ENCODE results near the gene TPSAB1.
"Not testable (repeated sequence)": the region's sequence is repeated elsewhere in the genome, so short reads cannot be mapped to it uniquely, and the experiment has no call there.

TPSAB1 gene

DNA sequence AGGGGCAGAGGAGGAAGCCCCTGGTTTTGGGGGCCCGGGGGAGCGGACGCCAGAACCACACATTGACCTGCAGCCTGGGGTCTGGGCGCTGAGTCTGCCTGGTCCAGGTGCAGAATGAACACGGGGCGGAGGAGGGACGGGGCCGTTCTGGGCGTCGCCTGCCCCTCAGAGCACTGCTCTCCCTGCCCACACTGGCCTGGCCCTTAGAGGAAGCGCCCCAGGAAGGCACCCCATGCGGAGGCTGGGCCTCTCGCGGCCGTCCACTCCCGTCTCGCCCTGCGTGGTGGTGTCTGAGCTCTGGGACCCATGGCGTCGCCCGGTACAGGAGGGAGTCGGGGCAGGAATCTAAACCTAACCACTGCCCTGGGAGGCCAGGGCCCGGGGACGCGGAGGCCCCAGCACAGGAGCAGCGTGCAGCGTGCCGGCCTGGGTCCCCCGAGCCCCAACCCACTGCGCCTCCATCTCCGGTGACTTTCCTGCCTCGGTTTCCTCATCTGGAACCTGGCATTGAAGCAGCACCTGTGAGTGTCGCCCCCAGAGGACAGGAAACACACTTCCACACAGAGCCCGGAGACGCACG lies 19.7 kb downstream of the TPSAB1 start:
- no peak overlapping the region for H3K4me3 ChIP-seq (ENCODE audit: low read depth, low read length)
- no peak for DNase-seq (ENCODE audit: low read depth)

GRCh38 chr16:1261131-1261892 lies 20.8 kb downstream of the TPSAB1 start:
- H3K4me3 ChIP-seq (ENCODE audit: low read depth, low read length): no peak overlapping the region
- DNase-seq (ENCODE audit: low read depth): no peak

- no peak overlapping the region for H3K4me3 ChIP-seq (ENCODE audit: low read depth, low read length)
- DNase-seq (ENCODE audit: low read depth): no peak
Observed at GRCh38 chr16:1262210-1262845, 21.8 kb downstream of the TPSAB1 start.

GRCh38 chr16:1262846-1263221 lies 22.3 kb downstream of the TPSAB1 start:
- DNase-seq (ENCODE audit: low read depth): no peak
- H3K4me3 ChIP-seq (ENCODE audit: low read depth, low read length): no peak overlapping the region

GRCh38 chr16:1263591-1264344 lies 23.3 kb downstream of the TPSAB1 start:
- no peak overlapping the region for H3K4me3 ChIP-seq (ENCODE audit: low read depth, low read length)
- no peak for DNase-seq (ENCODE audit: low read depth)

GRCh38 chr16:1264345-1265089 lies 24.0 kb downstream of the TPSAB1 start:
- DNase-seq (ENCODE audit: low read depth): no peak

DNA sequence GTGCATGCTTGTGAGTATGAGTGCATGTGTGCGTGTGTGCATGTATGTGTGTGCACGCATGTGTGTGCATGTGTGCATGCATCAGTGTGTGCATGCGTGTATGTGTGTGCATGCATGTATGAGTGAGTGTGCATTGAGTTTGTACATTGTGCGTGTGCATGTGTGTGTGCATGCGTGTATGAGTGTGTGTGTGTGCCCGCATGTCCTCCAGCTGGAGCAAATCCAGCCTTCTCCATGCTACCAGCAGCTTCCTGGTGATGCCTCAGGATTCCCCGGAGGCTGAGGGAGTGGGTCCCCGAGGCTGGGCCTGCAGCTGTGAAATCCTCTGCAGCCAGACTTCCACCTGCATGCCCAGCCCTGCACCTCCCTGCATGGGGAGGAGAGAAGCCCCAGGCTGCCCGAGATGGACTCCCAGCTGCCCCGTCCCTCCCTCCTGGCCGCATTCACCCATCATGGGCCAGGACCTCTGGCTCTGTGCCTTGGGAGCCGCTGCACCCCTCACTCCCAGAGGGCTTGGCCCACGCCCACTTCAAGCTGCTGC lies 24.7 kb downstream of the TPSAB1 start:
- no peak overlapping the region for H3K4me3 ChIP-seq (ENCODE audit: low read depth, low read length)
- no peak for DNase-seq (ENCODE audit: low read depth)

More at GRCh38 chr16:1264345-1265089, 24.0 kb downstream of the TPSAB1 start:
- H3K4me3 ChIP-seq (ENCODE audit: low read depth, low read length): no peak overlapping the region

DNA sequence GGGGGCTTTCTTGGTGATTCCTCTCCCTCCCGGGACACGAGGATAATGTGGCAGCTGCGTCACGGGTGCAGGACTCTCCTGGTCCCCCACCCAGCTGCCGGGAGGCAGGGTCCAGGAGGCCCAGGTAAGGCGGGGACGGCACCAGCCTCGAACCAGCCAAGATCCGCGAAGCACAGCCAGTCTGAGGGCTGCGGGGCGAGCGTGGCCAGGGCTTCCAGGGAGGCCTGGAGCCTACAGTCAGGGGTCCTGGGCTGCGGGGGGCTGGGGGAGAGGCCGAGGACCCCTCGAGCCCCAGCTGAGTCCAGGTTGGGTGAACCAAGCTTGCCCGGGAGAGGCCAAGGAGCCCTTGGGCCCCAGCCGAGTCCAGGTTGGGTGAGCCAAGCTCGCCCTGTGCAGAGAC lies 25.3 kb downstream of the TPSAB1 start:
- no peak for DNase-seq (ENCODE audit: low read depth)
- H3K4me3 ChIP-seq (ENCODE audit: low read depth, low read length): no peak overlapping the region

DNA sequence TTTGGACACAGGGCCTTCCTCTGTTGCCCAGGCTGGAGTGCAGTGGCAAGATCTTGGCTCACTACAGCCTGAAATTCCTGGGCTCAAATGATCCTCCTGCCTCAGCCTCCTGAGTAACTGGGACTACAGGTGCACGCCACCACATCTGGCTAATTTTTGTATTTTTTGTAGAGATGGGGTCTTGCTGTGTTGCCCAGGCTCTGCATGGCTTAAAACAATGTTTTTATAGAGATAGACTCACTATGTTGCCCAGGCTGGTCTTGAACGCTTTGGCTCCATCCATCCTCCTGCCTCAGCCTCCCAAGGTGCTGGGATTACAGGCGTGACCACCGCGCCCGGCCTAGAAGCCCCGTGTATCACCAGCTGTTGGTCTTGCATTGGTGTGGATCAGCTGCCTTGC lies 28.9 kb downstream of the TPSAB1 start:
- not testable (repeated sequence) for H3K4me3 ChIP-seq (ENCODE audit: low read depth, low read length); DNase-seq (ENCODE audit: low read depth)

- H3K4me3 ChIP-seq (ENCODE audit: low read depth, low read length): no peak overlapping the region
- no peak for DNase-seq (ENCODE audit: low read depth)
Observed at GRCh38 chr16:1271380-1271723, 30.8 kb downstream of the TPSAB1 start.

DNA sequence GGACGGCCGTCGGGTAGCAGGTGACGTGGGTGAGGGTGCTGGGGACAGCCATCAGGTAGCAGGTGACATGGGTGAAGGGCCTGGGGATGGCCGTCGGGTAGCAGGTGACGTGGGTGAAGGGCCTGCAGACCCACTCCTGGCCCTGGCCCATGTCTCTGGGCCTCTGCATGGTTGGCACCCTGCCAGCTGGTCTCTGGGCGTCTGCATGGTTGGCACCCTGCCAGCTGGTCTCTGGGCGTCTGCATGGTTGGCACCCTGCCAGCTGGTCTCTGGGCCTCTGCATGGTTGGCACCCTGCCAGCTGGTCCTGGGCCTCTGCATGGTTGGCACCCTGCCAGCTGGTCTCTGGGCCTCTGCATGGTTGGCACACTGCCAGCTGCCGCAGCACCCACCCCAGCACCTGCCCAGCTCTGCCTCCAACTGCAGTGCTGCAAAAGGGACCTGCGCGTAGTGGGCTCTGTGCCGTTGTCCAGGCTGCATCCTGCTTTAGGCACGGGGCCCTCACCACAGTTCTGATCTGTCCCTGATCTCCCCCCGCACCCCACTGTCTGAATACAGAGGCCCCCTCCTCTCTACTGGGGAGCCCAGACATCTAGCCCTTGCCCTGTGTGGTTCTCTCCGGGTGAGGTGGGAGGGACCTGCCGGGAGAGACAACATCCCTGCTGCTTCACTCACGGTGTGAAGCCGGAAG lies 31.4 kb downstream of the TPSAB1 start:
- H3K4me3 ChIP-seq (ENCODE audit: low read depth, low read length); DNase-seq (ENCODE audit: low read depth): not testable (repeated sequence)

- no peak for DNase-seq (ENCODE audit: low read depth)
- no peak overlapping the region for H3K4me3 ChIP-seq (ENCODE audit: low read depth, low read length)
Observed at GRCh38 chr16:1272453-1273198, 32.1 kb downstream of the TPSAB1 start.

GRCh38 chr16:1273816-1274215 lies 33.3 kb downstream of the TPSAB1 start:
- H3K4me3 ChIP-seq (ENCODE audit: low read depth, low read length): no peak overlapping the region
- DNase-seq (ENCODE audit: low read depth): no peak

DNA sequence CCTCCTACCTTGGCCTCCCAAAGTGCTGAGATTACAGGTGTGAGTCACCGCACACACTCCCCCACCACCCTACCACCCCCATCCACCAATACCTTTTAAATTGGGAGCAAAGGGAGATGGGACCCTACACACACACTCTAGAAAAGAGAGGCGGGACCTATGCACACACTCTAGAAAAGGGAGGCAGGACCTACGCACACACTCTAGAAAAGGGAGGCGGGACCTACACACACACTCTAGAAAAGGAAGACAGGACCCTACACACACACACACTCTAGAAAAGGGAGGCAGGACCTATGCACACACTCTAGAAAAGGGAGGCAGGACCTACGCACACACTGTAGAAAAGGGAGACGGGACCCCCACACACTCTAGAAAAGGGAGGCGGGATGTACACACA lies 34.3 kb downstream of the TPSAB1 start:
- DNase-seq (ENCODE audit: low read depth): no peak
- H3K4me3 ChIP-seq (ENCODE audit: low read depth, low read length): no peak overlapping the region

DNA sequence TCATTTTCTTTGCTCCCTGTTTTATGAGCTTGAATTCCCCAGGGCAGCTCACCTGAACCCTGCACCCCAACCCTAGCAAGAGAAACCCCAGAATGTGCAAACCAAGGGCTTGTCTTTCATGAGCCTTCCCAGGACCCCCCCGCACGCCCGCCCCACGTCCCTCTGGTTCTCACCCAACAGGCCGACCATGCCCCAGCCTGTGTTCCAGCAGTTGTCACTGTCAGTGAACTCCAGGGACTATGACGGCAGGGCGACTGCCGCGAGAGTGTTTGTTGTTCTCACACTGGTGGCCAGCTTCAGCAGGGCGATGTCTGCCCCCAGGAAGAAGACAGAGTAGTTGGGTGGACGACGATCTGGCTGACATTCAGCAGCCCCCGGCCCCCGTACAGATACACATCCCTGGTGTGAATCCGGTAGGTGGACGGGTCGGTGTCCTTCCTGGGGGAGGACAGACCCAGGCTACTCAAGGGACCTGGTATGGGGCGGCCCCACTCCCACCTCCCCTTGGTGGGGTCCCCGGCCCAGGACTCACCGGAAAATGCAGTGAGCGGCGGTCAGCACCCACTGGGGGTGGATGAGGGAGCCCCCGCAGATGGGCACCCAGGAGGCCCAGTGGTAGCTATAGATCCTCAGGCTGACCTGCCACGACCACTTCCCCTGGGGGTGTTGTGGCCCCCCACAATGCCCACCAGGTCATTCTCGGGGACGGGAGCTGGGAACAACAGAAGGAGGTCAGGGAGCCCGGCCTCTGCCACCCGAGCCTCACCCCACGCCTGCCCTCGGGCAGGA lies 35.5 kb downstream of the TPSAB1 start:
- no peak for DNase-seq (ENCODE audit: low read depth)
- H3K4me3 ChIP-seq (ENCODE audit: low read depth, low read length): no peak overlapping the region

DNA sequence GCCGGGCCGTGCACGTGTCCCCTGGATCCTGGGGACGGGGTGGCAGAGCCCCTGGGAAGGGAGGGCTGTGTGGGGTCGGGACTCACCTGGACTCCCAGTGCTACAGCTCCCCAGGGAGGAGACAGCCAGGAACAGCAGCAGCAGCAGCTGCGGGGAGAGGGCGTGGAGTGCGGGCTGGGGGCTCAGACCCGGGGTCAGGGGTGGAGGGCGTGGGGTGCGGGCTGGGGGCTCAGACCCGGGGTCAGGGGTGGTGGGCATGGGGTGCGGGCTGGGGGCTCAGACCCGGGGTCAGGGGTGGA lies 36.0 kb downstream of the TPSAB1 start:
- DNase-seq (ENCODE audit: low read depth): no peak
- H3K4me3 ChIP-seq (ENCODE audit: low read depth, low read length): no peak overlapping the region

DNA sequence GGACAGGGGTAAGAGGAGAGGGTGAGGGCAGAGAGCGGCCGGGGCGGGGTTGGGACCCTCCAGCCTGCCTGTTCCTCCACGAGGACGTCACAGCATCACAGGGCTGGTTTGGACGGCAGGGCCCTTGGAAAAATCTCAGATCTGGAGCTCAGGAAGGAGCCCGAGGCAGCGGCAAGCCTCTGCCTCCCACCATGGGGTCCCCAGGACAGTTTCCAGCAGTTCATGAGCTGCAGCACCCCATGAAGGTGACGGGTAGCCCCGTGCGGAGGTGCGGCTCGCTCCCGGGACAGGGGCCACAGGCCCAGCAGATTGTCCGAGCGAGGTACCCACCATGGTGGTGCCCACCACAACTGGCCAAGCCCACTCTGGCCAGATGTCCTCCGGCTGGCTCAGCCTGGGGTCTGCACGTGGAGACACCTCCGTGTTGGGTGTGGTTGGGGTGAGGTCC lies 36.7 kb downstream of the TPSAB1 start:
- H3K4me3 ChIP-seq (ENCODE audit: low read depth, low read length): no peak overlapping the region
- no peak for DNase-seq (ENCODE audit: low read depth)

All from skeletal muscle cell (primary cell).